K562 (cell line): ENCODE results near the gene HOXA7. TPM values are rescaled to one million over a fixed set of nuclear protein-coding genes. Genes with fewer than 3 reads are reported as not detected.

Source experiments
- BRCA1 ChIP-seq, 2 experiments: fragments of 450-650 bp in 1 of 2; sonication (generic) in 1 of 2; formaldehyde crosslinking in 1 of 2; IDR thresholded peaks; 2 replicates each; pipeline versions ENCODE4 v1.5.0 to v1.6.1; 2017 to 2020; ENCODE audit warnings: mild to moderate bottlenecking in 1 of 2, missing genetic modification reagents in 1 of 2
- BRF2 ChIP-seq: IDR thresholded peaks from 3 replicates; pipeline ENCODE4 v1.6.1; 2011; ENCODE audit warnings: borderline replicate concordance, mild to moderate bottlenecking; ENCODE audit not compliant: insufficient read length, insufficient read depth
- HDAC8 ChIP-seq: fragments of 450-650 bp; IDR thresholded peaks from 2 replicates; pipeline ENCODE4 v1.6.1; 2016; ENCODE audit warnings: mild to moderate bottlenecking, missing genetic modification characterization, moderate library complexity, missing compliant biosample characterization
- HOXB6 ChIP-seq: fragments of 250-450 bp; sonication (Bioruptor Pico); IDR thresholded peaks from 2 replicates; pipeline ENCODE4 v1.5.1; 2022; ENCODE audit warnings: mild to moderate bottlenecking, borderline replicate concordance
- KAT8 ChIP-seq: fragments of 450-650 bp; IDR thresholded peaks from 2 replicates; pipeline ENCODE4 v1.6.1; 2016; ENCODE audit warnings: low read depth, mild to moderate bottlenecking
- MITF ChIP-seq: IDR thresholded peaks from 2 replicates; pipeline ENCODE4 v1.6.1; 2014; ENCODE audit warnings: antibody characterized with exemption
- NKRF ChIP-seq: fragments of 450-650 bp; IDR thresholded peaks from 2 replicates; pipeline ENCODE4 v1.6.1; 2016; ENCODE audit warnings: borderline replicate concordance
- RBM14 ChIP-seq: fragments of 200-400 bp; formaldehyde crosslinking; IDR thresholded peaks from 2 replicates; pipeline ENCODE4 v1.6.1; 2018; ENCODE audit warnings: low read depth, mild to moderate bottlenecking, low read length, moderate library complexity, borderline replicate concordance; ENCODE audit not compliant: insufficient read depth
- SNAPC5 ChIP-seq: fragments of 250-450 bp; sonication (Bioruptor Pico); IDR thresholded peaks from 2 replicates; pipeline ENCODE4 v1.8.0; 2021; ENCODE audit warnings: moderate library complexity, mild to moderate bottlenecking, inconsistent platforms
- SRSF9 ChIP-seq: fragments of 200-400 bp; formaldehyde crosslinking; IDR thresholded peaks from 2 replicates; pipeline ENCODE4 v1.6.1; 2017; ENCODE audit warnings: low read depth, low read length, borderline replicate concordance
- TSHZ1 ChIP-seq: fragments of 250-450 bp; sonication (Bioruptor Pico); IDR thresholded peaks from 2 replicates; pipeline ENCODE4 v1.4.0; 2020; ENCODE audit warnings: mild to moderate bottlenecking, moderate library complexity
- U2AF1 ChIP-seq: fragments of 200-400 bp; formaldehyde crosslinking; optimal IDR thresholded peaks from 2 replicates; pipeline ENCODE3; 2017; ENCODE audit warnings: mild to moderate bottlenecking, low read depth, low read length, moderate library complexity
- ZNF518B ChIP-seq: fragments of 250-450 bp; sonication (Bioruptor Pico); IDR thresholded peaks from 2 replicates; pipeline ENCODE4 v1.5.0; 2021; ENCODE audit warnings: mild to moderate bottlenecking, moderate library complexity
- polyA plus RNA-seq, 8 experiments: library from polyadenylated mRNA; depleted of rRNA in 4 of 8; stranded (reverse) in 5 of 8; unstranded in 3 of 8; fragments of >200 nt; fragmentation: Nextera tagmentation in 2 of 8; fragmentation: Illumina TruSeq in 1 of 8; extraction: Ambion mirVana in 2 of 8; extraction: Trizol in 1 of 8; gene quantifications; 2 replicates each; pipeline versions ENCODE4 v1.2.1 to v1.2.3, GENCODE V29; 2011 to 2014; ENCODE audit warnings: inconsistent platforms in 1 of 8, missing spikeins in 1 of 8
- total RNA-seq, 7 experiments: library from RNA; depleted of rRNA in 6 of 7; stranded (reverse); fragments of >200 nt in 6 of 7; fragmentation: Illumina TruSeq in 2 of 7; extraction: Trizol in 2 of 7; gene quantifications; 2 replicates each; pipeline versions ENCODE4 v1.2.1 to v1.2.3, GENCODE V29; 2011 to 2021; ENCODE audit warnings: low replicate concordance in 1 of 7

Gene HOXA7
- total and polyA plus RNA-seq, 9 of the 15 experiments (the other 6 are each of a cell fraction or from before 2014, with no cell fraction given): not detected

GRCh38 chr7:27167916-27168264, 11.4 kb upstream of the HOXA7 start (continued):
- TF ChIP-seq MITF (no peak), NKRF (no peak), ZNF518B (CRISPR knock-in tag) (no peak), RBM14 (no peak), SNAPC5 (no peak), BRF2 (no peak), HDAC8 (tag) (no peak), U2AF1 (no peak), SRSF9 (no peak), BRCA1 (IDR thresholded peaks at IDR 0.05) (no peak), BRCA1 (CRISPR knock-in tag; IDR thresholded peaks at IDR 0.05) (no peak), TSHZ1 (CRISPR knock-in tag) (no peak), KAT8 (no peak), HOXB6 (no peak)
